ENCODE results near the gene NTRK3. TPM values are rescaled to one million over a fixed set of nuclear protein-coding genes. Genes with fewer than 3 reads are reported as not detected.

Gene NTRK3
- total and polyA plus RNA-seq, 2 of the 8 experiments (the other 6 are each of a cell fraction or from before 2014, with no cell fraction given) = 4.5 to 6.8 TPM

DNA sequence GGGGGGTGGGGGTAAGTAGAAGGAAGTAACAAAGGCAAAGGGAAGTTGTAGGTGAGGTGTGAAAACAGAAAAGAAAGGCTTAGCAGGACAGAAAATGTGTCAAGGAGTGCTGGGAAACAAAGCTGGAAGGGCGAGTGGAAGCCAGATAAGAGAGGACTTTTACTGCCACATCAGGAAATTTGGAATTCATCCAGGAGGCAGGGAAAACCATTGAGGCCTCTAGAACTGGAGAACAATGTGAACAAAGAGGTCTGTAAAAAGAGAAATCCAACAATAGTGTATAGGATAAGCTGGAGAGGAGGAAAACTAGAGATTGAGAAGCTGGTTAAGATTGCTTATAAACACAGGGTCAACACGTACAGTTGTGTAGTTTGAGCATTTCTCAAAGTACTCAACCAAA is 116.6 kb downstream of the NTRK3 start:
- DNase-seq (ENCODE audit: low read depth in 1 of 2, low spot score in 2 of 2) (no peak), FAIRE-seq (no peak)
- Histone ChIP-seq H2BK5ac (ENCODE audit: low read depth, low read length) (no peak overlapping the region), H4K5ac (ENCODE audit: insufficient read length, low read depth, low read length) (no peak overlapping the region), H4K20me1 (replicated peaks in 1 of 2; ENCODE audit: control insufficient read depth in 1 of 2, insufficient read depth in 2 of 2, low read length in 2 of 2) (no peaks in the 10 kb centered on the region), H3K4me1 (replicated peaks in 1 of 4; ENCODE audit: control insufficient read depth in 3 of 4, insufficient read depth in 4 of 4, low read length in 3 of 4) (no peaks in the 10 kb centered on the region; a peak in 1 of 7 replicates), H3K36me3 (ENCODE audit: control insufficient read depth in 2 of 4, insufficient read depth in 4 of 4, low read length in 3 of 4) (no peaks in the 10 kb centered on the region; a peak in 1 of 8 replicates), H2AK5ac (ENCODE audit: low read depth, low read length) (no peak overlapping the region), H2BK12ac (ENCODE audit: low read depth, low read length) (no peak overlapping the region), H3K79me2 (ENCODE audit: control insufficient read depth in 1 of 2, insufficient read depth in 2 of 2, low read length in 2 of 2) (no peaks in the 10 kb centered on the region), H3K9me3 (ENCODE audit: insufficient read depth in 2 of 2, low read depth in 1 of 2, low read length in 1 of 2) (no peaks in the 10 kb centered on the region), H2BK15ac (ENCODE audit: low read length) (no peak overlapping the region), H3K18ac (ENCODE audit: extremely low read depth, low read length) (no peak overlapping the region), H2BK20ac (ENCODE audit: low read length) (no peak overlapping the region), H4K91ac (replicated peaks; ENCODE audit: insufficient read length, low read length) (no peak overlapping the region), H3K27me3 (replicated peaks in 1 of 4; ENCODE audit: control insufficient read depth in 3 of 4, extremely low read depth in 1 of 4, insufficient read depth in 3 of 4, low read length in 3 of 4) (no peaks in the 10 kb centered on the region), H3K4ac (replicated peaks; ENCODE audit: insufficient read length, low read depth, low read length) (no peak overlapping the region), H2BK120ac (replicated peaks; ENCODE audit: low read depth, low read length) (no peak overlapping the region), H3K23ac (ENCODE audit: insufficient read length) (no peak overlapping the region), H3K14ac (ENCODE audit: insufficient read length) (no peak overlapping the region), H3K23me2 (ENCODE audit: low read depth, low read length) (no peaks in the 10 kb centered on the region), H3K27ac (ENCODE audit: low read depth, low read length) (no peak overlapping the region), H3K9ac (replicated peaks in 1 of 4; ENCODE audit: extremely low read depth in 1 of 4, low read depth in 3 of 4, low read length in 3 of 4) (no peak overlapping the region), H3K4me3 (ENCODE audit: extremely low read depth in 1 of 4, insufficient read depth in 2 of 4, low read depth in 3 of 4, low read length in 4 of 4) (no peak overlapping the region), H2AFZ (ENCODE audit: low read length) (no peak overlapping the region), H3K4me2 (ENCODE audit: insufficient read depth in 1 of 2, low read depth in 2 of 2, low read length in 2 of 2) (no peak overlapping the region), H3K56ac (replicated peaks; ENCODE audit: insufficient read length, low read depth, low read length) (no peak overlapping the region), H4K8ac (ENCODE audit: extremely low read depth, insufficient read depth, low read length) (no peak overlapping the region), H3K79me1 (ENCODE audit: low read depth, low read length) (no peaks in the 10 kb centered on the region)
- WGBS, 2 experiments (ENCODE audit: extremely low coverage in 1 of 2, insufficient coverage in 1 of 2, insufficient read length in 1 of 2, insufficient replicate concordance in 2 of 2, low coverage in 1 of 2, low lambda C conversion rate in 2 of 2, missing lambda C conversion rate in 1 of 2) = 85% methylated on average over 2 of the region's 2 CpGs; no CpG with 5 or more reads in 1 of the 2 experiments
- ChIA-PET POLR2A (ENCODE audit: partially characterized antibody) (no interaction called here), CTCF (ENCODE audit: partially characterized antibody) (interaction anchor here (0.6 to 1.5 kb wide), 2 partner anchors 15 to 383 kb away, joined by 3 to 4 read pairs; no protein-coding TSS in a partner anchor)
- TF ChIP-seq NANOG (IDR thresholded peaks at IDR 0.05; ENCODE audit: insufficient read depth, low read depth, low read length, poor library complexity, severe bottlenecking) = no peak
- TF ChIP-seq EP300 (IDR thresholded peaks at IDR 0.05; ENCODE audit: borderline replicate concordance in 1 of 2, low read depth in 2 of 2, low read length in 2 of 2) = no peak
- TF ChIP-seq NRF1 (IDR thresholded peaks at IDR 0.05; ENCODE audit: low read depth, low read length) = no peak
- TF ChIP-seq, protein P1, sequence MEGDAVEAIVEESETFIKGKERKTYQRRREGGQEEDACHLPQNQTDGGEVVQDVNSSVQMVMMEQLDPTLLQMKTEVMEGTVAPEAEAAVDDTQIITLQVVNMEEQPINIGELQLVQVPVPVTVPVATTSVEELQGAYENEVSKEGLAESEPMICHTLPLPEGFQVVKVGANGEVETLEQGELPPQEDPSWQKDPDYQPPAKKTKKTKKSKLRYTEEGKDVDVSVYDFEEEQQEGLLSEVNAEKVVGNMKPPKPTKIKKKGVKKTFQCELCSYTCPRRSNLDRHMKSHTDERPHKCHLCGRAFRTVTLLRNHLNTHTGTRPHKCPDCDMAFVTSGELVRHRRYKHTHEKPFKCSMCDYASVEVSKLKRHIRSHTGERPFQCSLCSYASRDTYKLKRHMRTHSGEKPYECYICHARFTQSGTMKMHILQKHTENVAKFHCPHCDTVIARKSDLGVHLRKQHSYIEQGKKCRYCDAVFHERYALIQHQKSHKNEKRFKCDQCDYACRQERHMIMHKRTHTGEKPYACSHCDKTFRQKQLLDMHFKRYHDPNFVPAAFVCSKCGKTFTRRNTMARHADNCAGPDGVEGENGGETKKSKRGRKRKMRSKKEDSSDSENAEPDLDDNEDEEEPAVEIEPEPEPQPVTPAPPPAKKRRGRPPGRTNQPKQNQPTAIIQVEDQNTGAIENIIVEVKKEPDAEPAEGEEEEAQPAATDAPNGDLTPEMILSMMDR (IDR thresholded peaks at IDR 0.05; ENCODE audit: control extremely low read depth in 1 of 3, insufficient read depth in 1 of 3, low read depth in 1 of 3, low read length in 3 of 3) = no peak
- no peak for TF ChIP-seq SP2 (IDR thresholded peaks at IDR 0.05; ENCODE audit: low read length)
